ENCODE results near the gene ORC3.

- TF ChIP-seq POLR2A (IDR thresholded peaks at IDR 0.05; ENCODE audit: low read length), result no peak
- TF ChIP-seq GATA1 (IDR thresholded peaks at IDR 0.05; ENCODE audit: low read depth, low read length), result no peak
Observed at GRCh38 chr6:87671555-87672029, 81.7 kb downstream of the ORC3 start.
